HG02642 (cell line): ENCODE results near the gene C11orf71.

Source experiments
- ATAC-seq: cut with Tn5 transposase; IDR thresholded peaks from one replicate; pipeline ENCODE4 v1.9.1; 2021; ENCODE audit warnings: mild to moderate bottlenecking; ENCODE audit not compliant: unreplicated experiment, poor library complexity

C11orf71 gene

DNA sequence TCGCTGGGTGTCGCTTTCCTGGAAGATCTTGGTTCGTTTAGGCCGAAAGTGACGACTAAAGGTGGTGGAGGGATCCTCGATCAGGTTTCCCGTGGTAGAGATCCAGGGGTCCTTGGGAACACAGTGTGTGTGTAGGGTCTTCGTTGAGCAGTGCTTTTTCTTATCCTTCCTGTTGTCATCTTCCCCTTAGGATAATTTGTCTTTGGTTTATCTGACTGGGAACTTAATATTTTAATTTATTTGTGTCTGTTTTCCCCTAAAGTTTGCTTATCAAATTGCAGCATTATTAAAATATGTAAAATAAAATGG, 558 bp upstream of the C11orf71 start:
- no peak for ATAC-seq

DNA sequence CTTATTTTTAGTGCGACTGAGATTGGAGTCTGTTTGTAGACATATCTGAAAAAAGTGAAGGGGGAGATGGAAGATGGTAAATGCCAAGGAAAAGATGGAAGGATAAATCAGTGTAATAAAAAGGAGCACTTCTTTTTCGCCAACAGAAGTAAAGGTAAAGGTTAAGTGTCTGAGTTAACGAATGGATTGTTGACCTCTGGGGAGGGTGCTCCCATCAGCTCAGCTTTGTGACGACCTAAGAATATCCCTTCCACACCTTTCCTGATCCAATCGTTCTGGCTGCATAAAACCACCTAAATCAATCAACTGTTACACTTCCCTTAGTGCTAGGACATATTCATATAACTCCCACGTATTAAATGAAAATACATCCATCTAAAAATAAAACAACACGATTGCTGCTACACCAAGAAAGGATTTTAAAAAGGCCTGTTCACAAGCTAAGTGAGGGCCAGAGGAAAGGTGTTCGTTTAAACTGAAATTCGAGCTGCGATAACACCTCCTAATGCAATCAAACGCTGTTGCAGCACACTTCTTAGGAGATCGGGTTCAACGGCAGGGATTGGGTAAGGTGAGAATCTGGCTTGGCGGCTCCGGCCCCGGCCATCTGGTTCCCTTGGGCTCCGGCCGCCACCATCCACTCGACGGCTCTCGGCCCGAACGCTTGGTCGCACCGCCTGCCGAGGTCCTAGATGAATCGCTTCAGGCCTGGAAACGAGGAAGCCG, 658 bp downstream of the C11orf71 start:
- peak; percentile 32 for ATAC-seq

DNA sequence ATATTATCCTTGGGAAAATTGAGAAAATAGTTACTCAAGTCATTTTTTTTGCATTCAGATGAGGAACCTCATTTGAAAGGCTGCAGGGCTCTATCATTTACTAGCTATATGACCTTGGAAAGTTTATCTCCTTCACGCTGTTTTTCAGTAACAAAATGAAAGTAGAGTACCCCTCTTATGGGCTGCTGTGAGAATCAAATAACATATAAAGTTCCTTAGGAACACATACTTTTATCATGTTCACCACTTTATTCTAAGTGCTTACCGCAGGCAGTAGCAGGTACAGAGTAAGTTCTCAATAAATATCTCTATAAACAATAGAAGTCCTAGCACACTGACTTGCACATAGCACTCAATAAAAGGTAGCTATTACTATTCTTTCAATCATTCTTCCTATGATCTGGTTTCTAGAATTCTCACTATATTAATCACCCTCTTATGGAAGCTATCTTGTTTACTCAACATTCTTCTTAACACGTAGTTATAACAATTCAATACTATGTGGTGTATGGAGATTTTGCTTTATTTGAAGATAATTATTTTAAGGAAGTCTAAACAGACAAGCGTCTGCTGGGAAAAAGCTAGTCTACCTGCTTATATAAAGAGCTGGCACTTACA, 1.9 kb downstream of the C11orf71 start:
- ATAC-seq = no peak

DNA sequence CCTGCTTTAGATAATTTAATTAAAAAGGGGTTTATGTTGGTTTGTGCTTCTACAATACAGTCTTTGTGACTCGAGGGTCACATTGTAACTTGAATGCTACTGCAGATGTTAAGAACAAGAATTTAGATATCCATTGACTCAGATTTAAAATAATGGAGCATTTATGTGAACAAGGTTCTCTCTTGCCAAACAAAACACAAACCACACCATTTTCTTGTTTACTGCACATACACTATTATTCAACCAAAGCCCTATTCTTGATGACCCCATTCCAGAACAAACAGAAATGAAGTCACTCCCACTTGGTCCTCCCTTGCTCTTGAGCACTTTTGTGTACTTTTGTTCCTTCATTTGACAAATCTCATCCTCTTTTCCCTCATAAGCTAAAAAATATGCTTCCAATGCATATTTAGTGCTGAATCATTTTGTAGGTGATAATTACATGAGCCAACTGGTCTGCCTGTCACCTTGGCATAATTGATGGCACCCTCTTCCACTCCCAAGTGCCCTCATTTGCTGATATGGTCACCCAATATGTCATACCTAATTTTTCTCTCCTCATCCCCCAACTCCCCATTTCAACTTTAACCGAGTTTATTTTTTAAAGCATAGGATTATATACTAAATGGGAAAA, 2.8 kb downstream of the C11orf71 start:
- no peak for ATAC-seq

DNA sequence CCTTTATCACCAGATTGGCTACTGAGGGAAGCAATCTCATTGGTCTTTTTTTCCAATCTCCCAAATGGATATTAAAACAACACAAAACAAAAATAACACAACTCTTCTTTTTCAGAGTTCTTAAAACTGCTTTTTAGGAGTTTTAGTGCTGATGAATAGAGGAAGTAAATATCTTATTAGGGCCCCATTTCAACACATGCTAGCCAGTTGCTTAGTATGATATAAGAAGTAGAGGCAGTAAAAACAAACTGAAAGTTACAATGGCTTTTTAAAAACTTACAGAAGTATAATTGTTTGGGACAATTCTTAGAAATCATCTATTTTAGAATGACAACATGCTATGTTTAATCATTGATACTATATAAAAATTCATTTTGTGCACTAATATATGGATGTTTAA, 3.4 kb downstream of the C11orf71 start:
- no peak for ATAC-seq

DNA sequence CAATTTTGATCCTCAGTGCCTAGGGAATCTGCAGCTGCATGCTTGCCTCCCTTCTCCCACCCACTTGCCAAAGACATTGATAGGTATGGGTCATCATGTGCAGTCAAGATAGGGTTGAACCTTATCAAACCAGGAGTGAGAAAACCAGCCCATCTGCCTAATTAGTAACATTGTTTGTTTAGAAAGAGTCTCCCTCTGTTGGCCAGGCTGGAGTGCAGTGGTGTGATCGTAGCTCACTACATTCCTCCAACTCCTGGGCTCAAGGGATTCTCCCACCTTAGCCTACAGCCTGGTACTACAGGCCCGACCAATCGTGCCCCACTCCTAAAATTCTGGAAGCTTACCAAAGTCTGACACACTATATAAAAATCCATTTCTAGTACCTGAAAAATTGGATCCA, 4.6 kb downstream of the C11orf71 start:
- ATAC-seq = no peak

DNA sequence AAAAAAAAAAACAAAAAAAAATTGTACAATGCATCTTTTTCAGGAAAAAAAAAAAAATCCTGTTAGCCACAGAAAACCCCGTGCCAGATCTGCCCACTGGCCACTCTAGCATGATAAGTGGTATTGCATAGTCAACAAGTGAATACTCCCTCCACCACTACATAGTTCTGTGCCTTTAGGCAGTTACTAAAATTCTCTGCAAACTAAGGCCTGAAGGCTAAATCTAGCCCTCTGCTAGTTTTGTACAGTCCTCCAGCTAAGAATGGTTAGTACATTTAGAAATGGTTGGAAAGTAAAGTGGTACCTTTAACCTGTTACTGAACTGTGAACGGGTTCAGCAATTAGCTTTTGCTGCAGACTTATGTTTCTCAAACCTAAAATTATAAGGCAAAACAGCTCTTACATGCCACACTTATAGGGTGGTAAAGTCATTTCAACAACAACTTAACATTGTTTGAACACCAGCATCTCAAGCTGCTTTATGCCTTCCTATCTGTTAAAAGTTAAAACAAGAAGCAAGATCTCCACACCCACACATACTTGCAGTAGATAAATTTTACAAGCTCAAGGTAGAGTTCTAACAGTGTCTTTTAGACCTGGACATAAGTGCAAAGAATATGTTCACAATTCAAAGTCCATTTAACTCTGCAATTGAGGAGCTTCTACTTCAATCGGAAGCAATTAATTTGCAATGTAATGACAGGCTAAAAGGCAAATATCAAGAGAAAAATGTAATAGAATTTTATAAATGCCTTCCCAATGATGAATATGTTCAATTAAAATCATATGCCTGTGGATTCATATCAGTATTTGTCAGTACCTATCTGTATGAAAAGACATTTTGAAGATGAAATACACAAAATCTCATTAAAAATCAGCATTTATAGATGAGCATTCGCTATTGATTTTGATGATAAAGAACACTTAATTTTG, 7.3 kb downstream of the C11orf71 start:
- ATAC-seq = no peak

DNA sequence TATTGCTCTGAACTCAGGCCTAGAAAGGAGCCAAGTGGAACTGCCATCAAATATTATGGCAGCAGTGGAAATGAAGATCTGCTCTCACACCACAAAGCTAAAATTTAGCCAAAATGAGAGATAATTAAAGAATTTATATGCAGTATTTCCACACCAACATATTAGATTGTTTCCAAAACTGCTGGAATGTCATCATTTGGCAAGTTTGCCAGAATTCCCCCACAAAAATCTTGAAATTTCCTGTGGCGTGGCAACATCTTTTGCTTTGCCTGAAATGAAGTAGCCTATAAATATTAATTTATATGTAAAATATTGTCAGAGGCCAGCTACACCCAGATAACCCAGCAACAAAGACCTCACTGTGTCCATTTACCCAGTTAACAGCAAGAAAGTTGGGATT, 13.8 kb downstream of the C11orf71 start:
- ATAC-seq = no peak

DNA sequence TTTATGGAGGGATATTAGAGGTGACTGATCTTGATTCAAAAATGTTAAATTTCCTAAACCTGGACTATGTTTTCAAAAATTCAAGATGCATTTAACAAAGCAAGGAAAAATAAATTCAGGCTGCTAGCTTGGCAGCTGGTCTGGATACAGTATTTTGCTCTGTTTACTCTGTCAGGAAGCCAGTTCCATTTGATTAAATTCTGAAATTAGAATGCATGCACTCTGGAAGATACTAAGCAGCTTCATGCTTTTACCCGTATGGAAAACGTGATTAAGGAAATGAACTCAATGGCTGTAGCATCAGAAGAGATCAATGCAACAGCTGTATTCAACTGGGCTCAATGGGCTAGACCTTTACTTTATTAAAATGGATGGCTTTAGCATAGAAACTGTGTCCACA, 14.2 kb downstream of the C11orf71 start:
- ATAC-seq = no peak

DNA sequence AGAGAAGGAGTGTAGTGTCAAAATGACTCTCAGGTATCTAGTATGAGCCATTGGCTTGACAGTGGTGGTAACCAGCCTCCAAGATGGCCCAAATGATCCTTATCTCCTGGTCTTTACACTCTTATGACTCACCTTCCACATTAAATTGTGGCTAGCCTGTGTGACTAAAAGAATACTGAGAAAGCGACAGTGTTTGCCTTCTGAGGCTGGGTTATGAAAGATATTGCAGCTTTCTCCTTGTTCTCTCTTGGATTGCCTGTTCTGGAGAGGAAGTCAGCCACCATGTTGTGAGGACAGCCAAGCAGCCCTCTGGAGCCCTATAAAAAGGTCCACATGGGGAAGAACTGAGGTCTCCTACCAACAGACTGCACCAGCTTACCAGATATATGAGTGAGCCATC, 15.8 kb downstream of the C11orf71 start:
- ATAC-seq = no peak

DNA sequence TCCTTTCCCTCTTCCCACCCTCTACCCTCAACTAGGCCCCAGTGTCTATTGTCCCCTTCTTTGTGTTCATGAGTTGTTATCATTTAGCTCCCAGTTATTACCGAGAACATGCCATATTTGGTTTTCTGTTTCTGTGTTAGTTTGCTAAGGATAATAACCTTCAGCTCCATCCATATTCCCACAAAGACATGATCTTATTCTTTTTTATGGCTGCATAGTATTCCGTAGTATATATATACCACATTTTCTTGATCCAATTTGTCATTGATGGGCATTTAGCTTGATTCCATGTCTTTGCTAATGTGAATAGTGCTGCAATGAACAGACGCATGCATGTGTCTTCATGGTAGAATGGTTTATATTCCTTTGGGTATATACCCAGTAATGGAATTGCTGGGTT, 17.8 kb downstream of the C11orf71 start:
- no peak for ATAC-seq

DNA sequence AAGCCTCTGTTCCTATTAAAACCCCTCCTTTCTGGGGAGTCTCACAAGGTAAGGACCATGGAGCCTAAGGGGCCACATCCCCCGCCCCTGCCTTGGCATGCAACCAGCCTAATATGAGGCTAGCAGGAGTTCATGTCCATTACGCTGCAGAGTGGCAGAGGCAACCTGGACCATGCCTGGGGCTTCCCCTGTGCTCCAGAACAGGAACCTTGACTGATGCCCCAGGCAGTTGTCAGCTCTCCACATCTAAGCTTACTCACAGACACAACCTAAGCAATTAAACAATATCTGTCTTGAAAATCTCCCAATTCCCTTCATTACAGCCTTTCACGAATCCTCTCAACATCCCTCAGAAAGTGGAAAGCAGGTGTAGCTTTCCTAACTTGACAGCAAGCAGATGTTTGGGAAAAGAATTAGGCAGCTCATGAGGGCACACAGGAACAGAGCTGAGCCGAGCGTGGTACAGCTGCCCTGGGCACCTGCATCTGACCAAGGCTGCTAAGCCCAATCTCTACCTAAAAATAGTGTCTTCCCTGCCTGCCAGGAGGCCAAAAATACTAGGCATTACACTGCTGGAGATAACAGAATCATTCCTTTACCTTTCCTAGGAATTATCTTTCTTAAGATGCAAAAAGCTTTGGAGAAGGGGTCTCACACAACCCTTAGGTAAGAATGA, 20.8 kb downstream of the C11orf71 start:
- no peak for ATAC-seq

DNA sequence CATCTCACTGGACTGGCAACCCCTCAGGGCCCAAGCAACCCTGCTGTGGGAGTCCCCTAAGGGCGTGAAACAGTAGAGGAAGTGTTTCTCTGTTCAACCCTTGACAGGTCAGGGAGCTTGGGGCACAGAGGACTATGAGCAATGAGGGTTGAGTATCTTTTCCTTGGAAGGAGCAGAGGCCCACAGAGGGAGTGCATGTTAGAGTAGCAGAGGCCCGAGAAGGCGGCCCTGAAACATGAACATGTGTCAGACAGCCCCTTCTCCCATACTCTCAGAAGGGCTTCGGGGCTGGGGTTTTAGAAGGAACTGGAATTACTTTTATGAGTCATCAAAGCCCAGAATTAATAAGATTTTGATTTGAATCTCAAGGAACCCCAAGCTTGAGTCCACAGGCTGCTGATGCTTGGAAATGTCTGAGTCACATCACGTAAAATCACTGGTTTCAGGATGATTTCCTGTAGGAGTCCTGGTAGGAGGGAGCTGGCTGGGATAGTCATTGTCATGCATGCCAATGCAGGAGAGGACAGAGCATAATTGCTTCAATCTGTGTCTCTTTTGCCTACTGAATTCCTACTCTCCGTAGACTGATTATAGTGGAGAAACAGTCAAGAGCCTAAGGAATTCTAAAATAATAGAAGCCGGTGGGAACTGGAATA, 22.6 kb downstream of the C11orf71 start:
- ATAC-seq = no peak

DNA sequence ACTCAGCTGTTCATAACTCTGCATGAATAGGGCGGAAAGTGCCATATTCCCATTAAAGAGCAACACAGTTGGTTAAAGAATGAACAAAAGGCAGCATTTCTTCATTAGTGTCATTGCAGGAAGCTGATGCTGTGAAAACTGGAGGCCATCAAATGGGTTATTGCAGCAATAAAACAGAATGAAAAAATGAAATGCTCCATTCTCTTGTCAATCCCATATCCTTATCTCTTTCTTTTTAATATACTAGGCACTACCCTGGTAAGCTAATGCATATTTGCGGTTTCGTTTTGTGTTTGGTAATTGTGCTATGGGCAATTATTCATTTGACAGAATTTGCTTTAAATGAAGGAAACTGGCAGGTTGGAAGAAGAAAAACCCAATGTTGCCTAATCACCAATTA, 25.3 kb downstream of the C11orf71 start:
- no peak for ATAC-seq

DNA sequence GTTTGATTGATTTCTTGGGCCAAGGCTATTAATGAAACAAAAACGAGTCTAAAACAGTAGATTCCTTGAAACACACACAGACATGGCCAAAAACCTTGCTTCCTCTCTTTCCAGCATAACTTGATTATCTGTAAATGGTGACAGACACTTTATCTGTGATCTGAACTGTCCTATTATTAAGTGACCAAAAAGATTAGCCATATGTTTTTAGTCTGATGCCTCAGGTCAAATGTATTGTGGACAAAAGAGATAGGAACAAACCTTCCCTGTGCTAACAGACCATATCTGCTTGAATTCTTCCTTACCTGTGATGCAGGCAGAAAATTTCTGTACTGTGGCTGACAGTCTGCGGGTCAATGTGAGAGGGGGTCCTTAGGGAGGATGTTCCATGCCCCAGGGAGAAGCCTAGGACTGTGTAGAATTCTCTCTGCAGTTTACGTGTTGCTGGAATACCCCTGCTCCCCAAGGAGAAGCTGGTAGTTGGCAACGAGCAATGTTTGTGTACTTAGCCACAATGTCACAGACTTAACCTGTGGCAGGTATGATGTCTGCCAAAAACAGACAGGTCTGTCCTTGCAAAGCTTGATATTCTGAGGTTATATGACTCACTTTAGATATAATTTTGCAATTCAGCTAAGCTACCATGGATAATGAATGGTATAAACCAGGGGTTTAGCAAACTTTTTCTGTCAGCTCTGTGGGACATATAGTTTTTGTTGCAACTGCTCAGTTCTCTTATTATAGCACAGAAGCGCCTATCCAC, 31.2 kb downstream of the C11orf71 start:
- no peak for ATAC-seq

DNA sequence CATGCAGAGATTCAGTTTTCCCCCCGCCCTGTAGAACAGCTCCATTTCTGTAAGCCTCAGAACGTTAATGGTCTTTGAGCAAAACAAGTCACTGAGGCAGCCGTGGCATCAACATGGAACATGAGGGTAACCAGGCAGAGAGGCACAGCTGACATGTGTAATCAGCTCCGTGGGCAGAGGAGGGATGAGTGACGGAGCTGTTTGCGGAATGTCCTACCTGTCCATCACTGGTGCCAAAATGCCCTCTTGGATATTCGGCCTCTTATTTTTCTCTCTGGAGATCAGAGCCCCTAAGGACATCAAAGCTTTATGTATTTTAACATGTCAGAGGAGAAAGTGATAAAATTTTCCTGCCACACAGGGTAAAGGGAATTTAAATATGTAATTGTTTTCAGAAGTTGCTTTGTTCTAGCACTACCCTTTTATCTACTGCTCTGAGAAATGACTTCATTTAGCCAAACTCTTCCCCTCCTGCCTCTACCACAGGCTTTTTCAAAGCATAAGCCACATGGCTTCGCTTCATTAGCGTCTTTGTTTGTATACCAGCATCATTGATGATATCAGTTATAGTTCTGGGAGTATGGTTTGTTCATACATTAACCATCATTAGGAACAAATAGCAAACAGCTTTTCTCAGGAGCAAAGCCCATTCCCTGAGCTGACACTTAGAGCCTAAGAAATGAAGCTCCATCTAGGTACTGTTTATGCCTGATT, 32.9 kb downstream of the C11orf71 start:
- ATAC-seq = no peak

DNA sequence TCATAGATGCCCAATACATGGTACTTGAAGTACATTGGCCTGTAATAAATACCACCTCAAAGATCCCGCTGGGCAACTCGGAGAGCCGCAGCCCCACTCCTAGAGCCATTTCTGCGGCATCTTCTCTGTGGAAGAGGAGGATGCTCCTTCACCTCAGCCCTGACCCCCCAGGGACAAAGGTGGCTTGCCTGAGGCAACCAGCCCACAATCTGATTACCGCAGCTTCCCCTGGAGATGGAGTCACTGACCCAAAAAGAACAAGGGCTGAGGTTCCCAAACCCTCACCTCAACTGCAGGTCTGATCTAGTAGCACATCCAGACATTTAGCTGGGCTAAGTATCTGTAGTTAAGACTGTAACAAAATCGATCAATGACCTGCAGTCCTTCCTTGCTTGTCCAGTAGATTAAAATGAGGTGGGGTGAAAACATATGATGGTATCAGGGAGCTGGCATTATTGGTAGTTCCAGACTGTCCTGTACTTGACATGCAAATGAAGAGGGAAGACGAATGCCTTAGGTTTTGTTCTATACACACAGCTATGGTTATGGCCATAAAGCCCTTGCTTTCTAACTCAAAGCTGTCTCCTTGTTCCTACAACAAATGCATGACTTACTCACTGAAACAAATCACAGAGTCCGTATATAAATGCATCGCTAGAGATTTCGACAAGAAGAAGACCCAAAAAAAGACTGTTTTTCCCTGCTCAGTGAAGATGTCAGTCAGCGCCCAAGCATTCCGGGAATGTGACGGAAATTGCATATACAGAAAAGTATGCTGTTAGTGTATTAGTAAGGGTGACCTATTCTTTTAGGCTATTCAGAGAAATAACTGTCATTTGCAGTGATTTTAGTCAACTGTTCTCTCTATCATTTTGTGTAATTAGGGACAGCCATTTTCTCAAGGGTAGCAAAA, 33.7 kb downstream of the C11orf71 start:
- ATAC-seq = no peak

DNA sequence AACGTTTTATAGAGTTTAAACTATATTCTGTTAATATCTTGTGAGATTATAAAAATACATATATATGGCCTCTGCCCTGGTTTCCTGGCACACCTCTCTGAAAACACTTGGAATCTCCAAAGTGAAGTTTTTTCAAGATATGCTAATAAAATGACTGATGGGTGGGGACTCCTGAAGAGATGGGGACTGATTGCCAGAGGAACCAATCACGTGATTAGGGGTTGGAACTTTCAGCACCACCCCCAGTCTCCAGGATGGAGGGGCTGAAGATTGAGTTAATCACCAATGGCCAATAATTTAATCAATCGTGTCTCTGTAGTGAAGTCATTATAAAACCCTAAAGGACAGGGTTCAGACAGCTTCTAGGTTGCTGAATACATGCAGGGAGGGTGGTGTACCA, 37.4 kb downstream of the C11orf71 start:
- no peak for ATAC-seq
